Anterior cingulate cortex (tissue), 58 donors: ENCODE results near the gene TEDDM1.
A peak's percentile ranks its signal among the peaks of the same experiment; 100 is the strongest.
"Not testable (repeated sequence)": the region's sequence is repeated elsewhere in the genome, so short reads cannot be mapped to it uniquely, and the experiment has no call there.

Experiments
- DNase-seq, 58 donors: peaks; one replicate each; lab custom pipeline; 2025; lab: John Stamatoyannopoulos, UW

TEDDM1 gene

DNA sequence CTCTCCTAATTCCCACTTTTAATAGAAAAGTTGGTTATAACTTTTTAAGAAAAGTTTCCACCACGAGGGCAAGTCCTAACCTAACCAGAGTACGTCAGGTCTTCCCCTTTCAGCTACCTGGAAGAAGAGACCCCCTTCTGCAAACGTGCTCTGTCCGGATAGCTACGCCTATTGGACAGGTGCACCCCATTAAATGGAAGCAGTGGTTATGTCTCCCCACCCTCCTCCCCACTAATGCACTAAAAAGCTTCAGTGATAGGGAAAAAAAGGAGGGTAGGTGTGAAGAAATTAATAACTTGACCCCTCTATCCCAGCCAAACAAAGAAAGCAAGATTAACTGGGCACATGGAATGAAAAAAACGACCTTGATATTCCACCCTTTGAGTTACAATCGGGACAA lies 16.5 kb downstream of the TEDDM1 start:
- DNase-seq = no peak

GRCh38 chr1:182383037-182383661 lies 17.3 kb downstream of the TEDDM1 start:
- DNase-seq = no peak

DNA sequence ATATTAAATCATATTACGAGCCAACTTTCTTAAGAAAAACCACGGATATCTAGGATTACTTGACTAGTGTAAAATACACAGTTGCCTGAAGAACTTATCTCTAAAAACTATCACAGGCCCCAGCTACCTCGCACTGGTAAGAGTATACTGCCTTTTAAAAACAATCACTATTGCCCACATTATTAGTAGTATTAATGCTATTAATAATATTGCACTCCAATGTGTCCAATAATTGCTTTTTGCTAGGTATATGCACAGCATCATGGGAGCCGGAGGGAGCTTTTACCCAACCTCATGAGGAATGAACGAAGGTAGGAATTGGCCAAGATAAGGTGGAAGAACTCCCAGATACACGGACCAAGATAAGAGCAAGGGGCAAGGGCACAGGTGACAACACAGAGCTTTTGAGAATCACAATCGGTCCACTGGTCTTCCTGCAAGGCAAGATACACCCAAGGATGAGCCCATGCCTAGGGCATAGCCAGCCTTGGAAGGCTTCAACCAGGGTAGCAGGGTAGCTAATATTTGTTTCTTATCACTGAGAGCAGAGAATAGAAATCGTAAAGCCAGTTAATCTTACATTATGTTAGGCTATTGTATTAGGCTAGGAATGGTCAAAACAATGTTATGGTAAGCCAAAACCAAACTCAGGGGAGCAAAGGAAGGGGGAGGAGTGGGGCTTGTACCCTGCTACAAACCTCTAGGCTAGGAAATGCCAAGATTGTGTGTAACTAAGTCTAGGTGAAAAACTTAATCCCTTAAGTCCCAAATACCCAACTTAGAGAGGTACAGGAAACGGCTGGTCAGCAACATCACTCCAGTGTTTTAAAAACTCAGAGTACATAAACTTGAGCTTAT lies 18.3 kb downstream of the TEDDM1 start:
- DNase-seq = no peak

GRCh38 chr1:182380199-182380598 lies 20.3 kb downstream of the TEDDM1 start:
- DNase-seq = no peak

- not testable (repeated sequence) for DNase-seq
These were observed 20.7 kb downstream of the TEDDM1 start for GRCh38 chr1:182379781-182380180.

GRCh38 chr1:182376936-182377574 lies 23.4 kb downstream of the TEDDM1 start:
- no peak for DNase-seq

GRCh38 chr1:182374101-182374834 lies 26.2 kb downstream of the TEDDM1 start:
- peak in 5 of 58 donors; percentile 2 to 32 (median 9) for DNase-seq

DNA sequence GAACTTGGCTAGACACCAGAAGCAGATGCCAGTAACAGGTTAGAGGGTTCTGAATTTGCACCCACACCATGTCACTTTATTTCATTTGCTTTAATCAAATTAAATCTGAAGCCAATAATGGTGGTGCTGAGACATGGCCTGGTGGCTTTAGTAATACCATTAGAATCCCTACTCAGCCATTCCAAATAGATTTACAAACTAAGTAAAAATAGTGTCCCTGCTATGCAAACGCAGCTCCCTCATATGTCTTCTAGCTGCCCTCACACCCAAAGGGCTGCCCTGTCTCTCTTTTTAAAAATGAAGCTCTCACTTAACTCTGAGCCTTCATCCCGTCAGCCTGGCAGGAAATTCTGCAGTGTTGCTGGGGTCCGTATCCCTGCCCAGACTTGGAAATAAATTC lies 29.9 kb downstream of the TEDDM1 start:
- no peak for DNase-seq

DNA sequence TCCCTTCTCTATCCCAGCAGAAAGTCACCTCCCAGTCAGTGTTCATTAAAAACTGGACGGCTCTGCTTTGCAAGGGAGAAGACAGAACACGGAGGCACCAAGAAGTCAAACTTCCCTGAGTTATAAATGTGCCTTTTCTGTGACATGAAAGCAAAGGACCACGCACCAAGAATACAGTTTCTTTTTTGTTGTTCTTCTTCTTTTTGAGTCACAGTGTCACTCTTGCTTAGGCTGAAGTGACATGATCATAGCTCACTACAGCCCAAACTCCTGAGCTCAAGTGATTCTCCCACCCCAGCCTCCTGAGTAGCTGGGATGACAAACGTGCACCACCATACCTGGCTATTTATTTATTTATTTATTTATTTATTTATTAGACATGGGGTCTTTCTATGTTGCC lies 31.6 kb downstream of the TEDDM1 start:
- no peak for DNase-seq

- no peak for DNase-seq
These were observed 32.1 kb downstream of the TEDDM1 start for GRCh38 chr1:182368358-182368757.

DNA sequence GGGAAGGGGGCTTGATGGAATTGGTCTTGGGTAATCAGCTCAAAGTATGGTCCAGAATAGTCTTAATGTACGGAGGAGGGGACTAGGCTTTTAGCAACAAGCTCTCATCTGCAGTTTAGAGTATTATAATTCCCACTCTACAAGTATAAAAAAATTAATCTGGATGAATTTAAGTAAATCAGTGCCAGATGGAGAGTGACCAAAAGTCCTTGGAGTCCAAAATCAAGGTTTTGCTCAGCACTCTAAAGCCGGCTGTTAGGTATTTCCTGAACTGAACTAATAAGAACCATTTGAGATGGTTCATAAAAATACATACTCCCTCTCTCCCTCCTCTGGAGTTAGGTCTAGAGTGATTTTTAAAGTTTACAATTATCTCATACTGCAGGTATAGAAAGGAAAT lies 32.5 kb downstream of the TEDDM1 start:
- no peak for DNase-seq

DNA sequence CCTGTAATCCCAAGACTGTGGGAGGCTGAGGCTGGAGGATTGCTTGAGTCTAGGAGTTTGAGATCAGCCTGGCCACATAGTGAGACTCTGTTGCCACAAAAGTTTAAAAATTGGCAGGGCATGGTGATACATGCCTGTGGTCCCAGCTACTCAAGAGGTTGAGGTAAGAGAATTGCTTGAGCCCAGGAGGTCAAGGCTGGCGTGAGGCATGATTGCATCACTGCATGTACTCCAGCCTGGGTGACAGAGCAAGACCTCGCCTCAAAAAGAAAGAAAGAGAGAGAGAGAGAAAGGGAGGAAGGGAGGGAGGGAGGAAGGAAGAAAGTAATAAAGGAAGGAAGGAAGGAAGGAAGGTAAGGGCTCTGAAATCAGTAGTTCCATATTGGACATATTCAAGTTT lies 33.9 kb downstream of the TEDDM1 start:
- no peak for DNase-seq

- DNase-seq = no peak
These were observed 40.8 kb downstream of the TEDDM1 start for GRCh38 chr1:182359645-182360044.

- DNase-seq = no peak
These were observed 42.6 kb downstream of the TEDDM1 start for GRCh38 chr1:182357913-182358312.

DNA sequence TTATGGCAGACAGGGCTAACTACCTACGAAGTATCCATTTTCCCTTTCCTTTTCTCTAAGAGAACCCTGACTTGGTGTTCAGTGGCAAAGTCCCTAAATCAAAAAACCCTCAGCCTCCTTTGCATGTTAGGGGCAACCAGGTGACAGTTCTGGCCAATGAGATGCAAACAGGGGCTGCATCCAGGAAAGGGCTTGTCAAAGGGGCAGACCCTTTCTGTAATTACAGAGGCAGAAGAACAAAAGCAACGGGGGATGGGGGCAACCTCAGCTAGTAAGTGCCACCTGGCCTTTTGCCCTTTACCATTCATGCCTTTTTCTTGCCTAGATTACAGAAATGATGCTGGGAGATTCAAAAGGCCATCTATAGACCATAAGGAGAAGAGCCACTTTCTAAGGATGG lies 43.3 kb downstream of the TEDDM1 start:
- DNase-seq = no peak

GRCh38 chr1:182355723-182356098 lies 44.8 kb downstream of the TEDDM1 start:
- no peak for DNase-seq

GRCh38 chr1:182351790-182352364 lies 48.6 kb downstream of the TEDDM1 start:
- peak in 3 of 58 donors; percentile 10 to 47 (median 13) for DNase-seq

DNA sequence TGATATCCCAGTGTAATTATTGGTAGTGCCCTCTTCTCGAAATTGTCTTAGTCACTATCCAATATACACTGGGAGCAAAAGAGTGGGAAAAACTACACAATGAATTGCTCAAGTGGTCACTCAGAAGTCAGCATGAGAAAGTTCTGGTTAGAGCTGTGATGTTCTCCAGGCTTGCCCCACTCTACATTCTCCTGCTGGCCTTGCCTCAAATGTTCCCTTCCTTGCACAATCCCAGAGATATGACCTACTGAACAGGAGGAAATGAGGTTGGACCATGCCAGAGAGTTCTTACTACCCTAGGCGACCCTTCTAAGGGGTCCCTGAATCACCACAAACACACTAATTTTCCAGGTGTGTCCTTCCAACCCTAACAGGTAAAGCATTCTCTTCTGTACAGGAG lies 49.6 kb downstream of the TEDDM1 start:
- no peak for DNase-seq

GRCh38 chr1:182348961-182349747 lies 51.3 kb downstream of the TEDDM1 start:
- peak in 15 of 58 donors; percentile 2 to 46 (median 5) for DNase-seq
